Nasal cavity respiratory epithelium epithelial cell of viscerocranial mucosa (primary cell): ENCODE results near the gene POTEF. TPM values are rescaled to one million over a fixed set of nuclear protein-coding genes. Genes with fewer than 3 reads are reported as not detected.

ENCODE experiments used
- total RNA-seq: library from RNA; depleted of rRNA; stranded (reverse); fragments of >200 nt; gene quantifications from 2 replicates; pipeline ENCODE4 v1.2.3, GENCODE V29; 2014

Gene POTEF
- not detected in 2 replicates for total RNA-seq

GRCh38 chr2:130129120-130129829 is at the start of gene POTEF:
POTEF (minus strand) TSS chr2:130129222; CDS start chr2:130120515, 8,707 bp downstream.

DNA sequence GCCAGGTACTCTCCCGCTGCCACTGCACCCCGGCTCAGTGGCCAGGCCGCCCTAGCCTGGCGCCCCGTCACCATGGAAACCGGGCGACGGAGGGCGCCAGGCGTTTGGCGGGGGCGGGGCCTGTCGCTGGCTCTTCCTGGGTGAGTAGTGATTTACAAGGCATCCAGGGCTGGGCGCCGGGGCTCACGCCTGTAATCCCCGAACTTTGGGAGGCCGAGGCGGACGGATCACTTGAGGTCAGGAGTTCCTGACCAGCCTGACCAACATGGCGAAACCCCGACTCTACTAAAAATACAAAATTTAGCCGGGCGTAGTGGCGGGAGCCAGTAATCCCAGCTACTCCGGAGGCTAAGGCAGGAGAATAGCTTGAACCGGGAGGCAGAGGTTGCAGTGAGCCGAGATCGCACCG is 16.0 kb upstream of the POTEF start, which contains the start of gene CCDC74B:
CCDC74B (minus strand) TSS at position 107 of the 409 bp plus-strand sequence. CDS start 116 bp downstream, outside the sequence.

Other genes with a start within 250 kb of the POTEF start
- gene RAB6C, start 149.6 kb downstream of the POTEF start, total RNA-seq = under 0.01 TPM in 2 replicates
- gene CCDC74B, start 15.9 kb upstream of the POTEF start, total RNA-seq = 0.34 and 1.00 TPM in 2 replicates
- 12.0 and 22.9 TPM in 2 replicates for gene SMPD4, start 52.4 kb upstream of the POTEF start, total RNA-seq
- 55.5 and 148 TPM in 2 replicates for gene MZT2B, start 53.0 kb upstream of the POTEF start, total RNA-seq
- not detected in 2 replicates for gene TUBA3E, start 69.2 kb upstream of the POTEF start, total RNA-seq
- gene IMP4, start 213.7 kb upstream of the POTEF start, total RNA-seq = 142 and 159 TPM in 2 replicates
- 10.6 and 21.3 TPM in 2 replicates for gene PTPN18, start 226.8 kb upstream of the POTEF start, total RNA-seq